Ovary (tissue), 3 donors: ENCODE results near the gene EHMT2.

Experiments used
- EP300 ChIP-seq: sonication (generic); formaldehyde crosslinking; IDR thresholded peaks from one replicate; pipeline ENCODE4 v1.6.1; 2017; ENCODE audit warnings: antibody characterized with exemption
- POLR2A ChIP-seq: fragments of 450-650 bp; IDR thresholded peaks from one replicate; pipeline ENCODE4 v1.6.1; 2017; ENCODE audit warnings: antibody characterized with exemption, mild to moderate bottlenecking, moderate library complexity
- TF ChIP-seq, protein P1 (sequence below), 3 donors: fragments of 450-650 bp in 2 of 3; fragments of 200-600 bp in 1 of 3; IDR thresholded peaks; one replicate each; pipeline versions ENCODE4 v1.5.1 to v1.8.0; 2016 to 2022; ENCODE audit warnings: antibody characterized with exemption in 3 of 3, mild to moderate bottlenecking in 1 of 3
- donor health status: DM: no; HTN: no; CAD: no.

DNA sequence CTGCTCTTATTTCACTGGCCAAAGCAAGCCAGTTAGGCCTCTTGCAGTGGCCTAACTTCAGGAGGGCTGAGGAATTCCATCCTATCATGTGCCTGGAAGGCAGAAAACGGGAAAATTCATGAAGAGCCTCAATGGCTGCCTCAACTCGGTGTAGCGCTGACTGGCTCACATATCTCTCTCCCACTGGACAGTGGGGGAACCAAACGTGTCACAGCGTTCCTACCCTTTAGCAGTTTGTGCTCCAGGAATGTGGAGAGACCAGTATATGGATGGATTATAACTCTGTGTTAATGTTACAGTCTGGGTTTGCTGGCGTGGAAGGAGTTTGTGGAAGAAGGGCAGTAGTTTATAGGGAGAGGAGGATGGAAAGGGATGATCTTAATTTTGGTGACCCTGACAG is 18.3 kb upstream of the EHMT2 start:
- TF ChIP-seq, protein P1, sequence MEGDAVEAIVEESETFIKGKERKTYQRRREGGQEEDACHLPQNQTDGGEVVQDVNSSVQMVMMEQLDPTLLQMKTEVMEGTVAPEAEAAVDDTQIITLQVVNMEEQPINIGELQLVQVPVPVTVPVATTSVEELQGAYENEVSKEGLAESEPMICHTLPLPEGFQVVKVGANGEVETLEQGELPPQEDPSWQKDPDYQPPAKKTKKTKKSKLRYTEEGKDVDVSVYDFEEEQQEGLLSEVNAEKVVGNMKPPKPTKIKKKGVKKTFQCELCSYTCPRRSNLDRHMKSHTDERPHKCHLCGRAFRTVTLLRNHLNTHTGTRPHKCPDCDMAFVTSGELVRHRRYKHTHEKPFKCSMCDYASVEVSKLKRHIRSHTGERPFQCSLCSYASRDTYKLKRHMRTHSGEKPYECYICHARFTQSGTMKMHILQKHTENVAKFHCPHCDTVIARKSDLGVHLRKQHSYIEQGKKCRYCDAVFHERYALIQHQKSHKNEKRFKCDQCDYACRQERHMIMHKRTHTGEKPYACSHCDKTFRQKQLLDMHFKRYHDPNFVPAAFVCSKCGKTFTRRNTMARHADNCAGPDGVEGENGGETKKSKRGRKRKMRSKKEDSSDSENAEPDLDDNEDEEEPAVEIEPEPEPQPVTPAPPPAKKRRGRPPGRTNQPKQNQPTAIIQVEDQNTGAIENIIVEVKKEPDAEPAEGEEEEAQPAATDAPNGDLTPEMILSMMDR (IDR thresholded peaks at IDR 0.05) = no peak
- TF ChIP-seq POLR2A = no peak
- TF ChIP-seq EP300 = no peak
